ENCODE data around the gene CREB3L4.

The CREB3L4 gene

DNA sequence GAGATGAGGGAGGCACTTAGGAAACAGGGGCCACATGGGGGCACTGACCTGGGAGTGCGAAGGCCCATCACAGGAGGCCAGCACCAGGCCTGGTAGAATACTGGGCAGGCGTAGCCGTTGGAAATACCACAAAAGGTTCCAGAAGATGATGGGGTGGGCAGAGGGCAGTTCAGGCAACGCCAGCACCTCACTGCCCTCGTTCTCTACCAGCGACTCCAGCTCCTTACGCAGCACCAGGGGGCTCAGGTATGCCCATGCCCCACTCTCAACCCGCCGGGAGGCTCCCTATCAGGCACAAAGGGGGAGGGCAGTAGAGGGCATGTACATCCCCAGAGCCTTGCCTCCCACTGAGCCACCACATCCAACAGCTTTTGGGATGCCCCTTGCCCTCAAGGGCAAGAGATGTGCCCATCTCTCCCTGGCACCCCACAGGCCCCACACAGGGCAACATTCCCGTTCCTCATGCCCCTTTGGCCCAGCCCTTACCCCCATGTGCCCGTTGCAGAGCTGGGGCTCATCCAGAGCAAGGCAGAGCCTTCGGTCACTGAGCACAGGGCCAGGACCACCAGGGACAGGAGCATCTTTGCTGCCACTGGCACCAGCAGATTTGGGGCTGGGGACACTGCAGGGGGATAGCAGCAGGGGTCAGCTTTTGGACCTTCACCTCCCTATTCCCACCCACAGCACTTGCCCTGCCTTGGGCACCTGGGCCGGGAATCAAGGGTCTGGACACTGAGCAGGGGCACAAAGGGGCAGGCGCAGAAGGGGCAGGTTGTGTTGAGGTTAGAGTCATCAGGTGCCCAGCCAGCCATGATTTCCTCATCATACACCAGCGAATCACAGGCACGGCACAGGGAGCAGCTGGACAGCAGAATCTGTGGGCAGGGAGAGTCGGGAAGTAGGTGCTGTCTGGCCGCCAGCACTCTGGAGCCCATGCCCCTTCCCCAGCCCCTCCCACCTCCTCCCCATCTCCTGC, 35.3 kb upstream of the CREB3L4 start:
- H3K4me3 Mint-ChIP-seq: no peak overlapping the region
- H3K27ac Mint-ChIP-seq: no peak overlapping the region
- no peaks in the 10 kb centered on the region for H3K27me3 Mint-ChIP-seq
- DNase-seq (no peak), ATAC-seq (no peak)
- H3K9me3 Mint-ChIP-seq: no peaks in the 10 kb centered on the region
- peaks cover 8% of the 10 kb centered on the region for H3K4me1 Mint-ChIP-seq
- H3K36me3 Mint-ChIP-seq (ENCODE audit: low read depth): peaks cover 22% of the 10 kb centered on the region

DNA sequence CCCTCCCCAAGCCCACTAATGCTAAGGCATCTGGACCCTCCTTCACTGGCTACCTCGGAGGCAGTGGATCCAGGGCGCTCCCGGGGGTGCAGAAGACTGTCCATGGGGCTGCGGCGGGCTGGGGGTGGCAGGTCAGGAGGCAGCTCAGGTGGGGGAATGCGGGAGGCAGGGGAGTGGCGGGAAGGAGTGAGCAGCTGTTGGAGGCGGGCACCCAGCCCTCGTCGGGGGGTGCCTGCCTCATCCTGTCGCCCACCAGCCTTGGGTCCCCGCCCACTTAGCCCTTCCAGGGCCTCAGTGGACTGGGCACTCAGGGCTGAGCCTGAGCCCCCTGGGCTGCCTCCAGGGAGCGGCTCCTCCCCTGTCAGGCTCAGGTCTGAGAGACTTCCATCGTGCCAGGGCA, 34.3 kb upstream of the CREB3L4 start:
- H3K9me3 Mint-ChIP-seq: no peaks in the 10 kb centered on the region
- no peak for ATAC-seq

DNA sequence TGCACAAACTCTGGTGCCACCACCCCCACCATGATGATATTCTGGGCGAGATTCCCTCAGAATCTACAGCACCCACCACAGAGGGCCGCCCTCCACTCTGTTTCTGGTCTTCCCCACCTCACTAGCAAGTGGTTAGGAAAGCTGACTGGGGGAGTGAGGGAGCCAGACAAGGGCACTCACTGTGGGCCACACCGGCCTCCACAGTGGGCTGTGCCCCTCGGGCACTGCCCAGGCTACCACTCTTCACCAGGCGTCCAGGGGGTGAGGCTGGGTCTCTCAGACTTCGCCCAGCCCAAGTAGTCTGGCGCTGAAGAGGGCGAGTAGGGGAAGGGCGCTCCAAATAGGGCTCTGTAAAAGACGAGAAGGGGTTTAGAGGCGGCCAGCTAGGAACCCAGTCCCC, 33.7 kb upstream of the CREB3L4 start:
- ATAC-seq (no peak), DNase-seq (no peak)
- Mint-ChIP-seq H3K36me3 (ENCODE audit: low read depth) (peaks cover 31% of the 10 kb centered on the region), H3K9me3 (no peaks in the 10 kb centered on the region), H3K4me1 (no peaks in the 10 kb centered on the region), H3K27ac (no peak overlapping the region), H3K4me3 (no peak overlapping the region), H3K27me3 (no peaks in the 10 kb centered on the region)

More for the DNA sequence above, 34.3 kb upstream of the CREB3L4 start:
- Mint-ChIP-seq H3K27me3 (no peaks in the 10 kb centered on the region), H3K27ac (no peak overlapping the region), H3K4me3 (no peak overlapping the region), H3K36me3 (ENCODE audit: low read depth) (peaks cover 27% of the 10 kb centered on the region), H3K4me1 (peaks cover 3% of the 10 kb centered on the region)
- no peak for DNase-seq

DNA sequence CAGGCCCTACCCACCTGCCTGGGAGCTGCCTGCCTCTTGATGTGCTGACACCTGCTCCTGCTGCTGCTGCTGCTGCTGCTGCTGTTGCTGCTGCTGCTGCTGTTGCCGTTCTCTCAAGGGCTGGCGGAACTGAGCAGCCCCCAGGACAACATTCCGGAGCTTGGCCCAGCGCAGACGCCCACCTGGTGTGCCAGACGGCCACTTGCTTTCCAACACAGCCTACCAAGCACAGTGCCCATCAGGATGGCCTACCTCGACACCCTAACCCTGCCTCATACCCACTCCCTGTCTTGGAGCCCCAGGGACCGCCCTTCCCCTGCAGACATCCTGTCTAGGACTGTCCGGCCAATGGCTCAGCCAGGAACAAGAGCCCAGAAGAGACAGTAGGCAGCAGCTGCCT, 33.0 kb upstream of the CREB3L4 start:
- no peak overlapping the region for H3K27ac Mint-ChIP-seq
- ATAC-seq: no peak
- H3K9me3 Mint-ChIP-seq: no peaks in the 10 kb centered on the region
- peaks cover 36% of the 10 kb centered on the region for H3K36me3 Mint-ChIP-seq (ENCODE audit: low read depth)
- H3K4me3 Mint-ChIP-seq: no peak overlapping the region
- DNase-seq: no peak
- no peaks in the 10 kb centered on the region for H3K27me3 Mint-ChIP-seq
- H3K4me1 Mint-ChIP-seq: no peaks in the 10 kb centered on the region

DNA sequence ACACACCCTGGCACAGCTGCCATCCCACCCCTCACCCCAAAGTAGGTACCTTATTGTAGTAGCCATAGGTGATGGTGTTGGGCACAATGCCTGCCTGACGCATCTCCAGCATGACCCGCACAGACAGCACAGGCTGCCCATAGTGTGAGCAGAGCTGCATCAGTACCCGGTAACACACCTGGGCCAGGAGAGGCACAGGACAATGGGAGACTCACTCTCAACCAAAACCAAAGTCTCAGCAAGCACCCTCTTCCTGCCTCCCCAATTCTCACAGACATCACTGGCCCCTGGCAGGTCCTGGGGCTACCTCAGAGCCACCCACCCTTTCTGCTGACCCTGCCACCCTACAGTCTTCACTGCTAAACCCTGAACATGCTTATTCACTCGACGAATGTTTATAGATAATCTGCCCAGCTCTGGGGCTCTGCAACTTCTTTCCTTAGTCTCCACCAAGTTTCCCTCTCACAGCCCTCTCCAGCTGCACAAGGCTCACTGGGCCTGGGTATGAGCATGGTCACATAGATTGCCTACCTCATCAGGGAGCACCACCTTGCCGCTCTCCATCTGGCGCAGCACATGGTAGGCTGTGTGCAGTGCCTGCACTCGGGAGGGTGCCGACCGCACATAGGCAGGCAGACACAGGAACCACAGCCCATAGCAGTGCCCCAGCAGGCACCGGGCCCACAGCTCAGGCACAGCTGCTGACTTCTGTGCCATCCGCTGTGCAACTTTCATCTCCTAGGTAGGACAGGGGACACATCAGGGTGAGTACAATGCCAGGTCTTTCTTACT, 31.5 kb upstream of the CREB3L4 start:
- no peak for DNase-seq
- H3K4me1 Mint-ChIP-seq: no peaks in the 10 kb centered on the region
- no peak overlapping the region for H3K4me3 Mint-ChIP-seq
- ATAC-seq: no peak
- no peaks in the 10 kb centered on the region for H3K9me3 Mint-ChIP-seq
- H3K27ac Mint-ChIP-seq: no peak overlapping the region
- peaks cover 46% of the 10 kb centered on the region for H3K36me3 Mint-ChIP-seq (ENCODE audit: low read depth)
- no peaks in the 10 kb centered on the region for H3K27me3 Mint-ChIP-seq

DNA sequence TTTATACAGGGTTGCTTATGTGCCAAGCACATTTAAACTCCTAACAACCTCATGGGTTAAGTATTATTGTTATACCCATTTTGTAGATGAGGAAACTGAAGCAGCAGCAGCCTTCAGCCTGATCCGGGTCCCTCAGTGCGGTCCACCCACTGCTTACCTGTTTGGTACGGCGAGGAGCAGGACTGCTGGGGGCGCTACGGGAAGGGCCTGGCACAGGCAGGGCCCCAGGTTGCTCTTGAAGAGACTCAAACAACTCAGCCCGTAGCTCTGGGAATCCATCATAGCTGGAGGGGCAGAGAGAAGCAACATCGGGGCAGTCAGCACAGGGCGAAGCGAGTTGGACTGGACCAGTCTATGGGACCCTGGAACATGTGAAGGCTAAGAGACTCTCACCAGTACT, 30.4 kb upstream of the CREB3L4 start:
- no peak for ATAC-seq
- Mint-ChIP-seq H3K4me3 (no peak overlapping the region), H3K4me1 (no peaks in the 10 kb centered on the region), H3K9me3 (no peaks in the 10 kb centered on the region), H3K27ac (no peak overlapping the region), H3K36me3 (ENCODE audit: low read depth) (peaks cover 52% of the 10 kb centered on the region), H3K27me3 (no peaks in the 10 kb centered on the region)
- DNase-seq: no peak

DNA sequence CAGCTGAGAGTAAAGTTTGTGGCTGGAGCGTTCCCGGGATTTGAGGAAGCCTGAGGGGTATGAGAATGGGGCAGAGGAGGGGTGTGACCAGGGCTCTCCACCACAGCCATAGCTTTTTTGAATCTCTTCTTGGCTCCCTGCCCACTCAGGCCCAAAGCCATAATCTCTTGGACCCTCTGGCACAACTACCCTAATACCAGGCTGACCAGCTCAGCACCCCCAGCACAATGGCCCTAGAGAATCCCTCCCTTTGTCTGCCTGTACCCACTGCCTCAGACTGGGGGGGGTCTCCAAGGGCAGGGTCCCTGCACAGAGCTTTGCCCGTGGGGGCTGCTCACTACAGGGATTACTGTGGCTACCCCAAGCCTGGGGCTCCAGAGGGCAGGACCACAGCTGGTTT, 28.7 kb upstream of the CREB3L4 start:
- no peaks in the 10 kb centered on the region for H3K27me3 Mint-ChIP-seq
- no peak for DNase-seq
- H3K4me1 Mint-ChIP-seq: peaks cover 8% of the 10 kb centered on the region
- H3K9me3 Mint-ChIP-seq: no peaks in the 10 kb centered on the region
- no peak overlapping the region for H3K4me3 Mint-ChIP-seq
- H3K36me3 Mint-ChIP-seq (ENCODE audit: low read depth): peaks cover 63% of the 10 kb centered on the region
- H3K27ac Mint-ChIP-seq: no peak overlapping the region
- no peak for ATAC-seq

DNA sequence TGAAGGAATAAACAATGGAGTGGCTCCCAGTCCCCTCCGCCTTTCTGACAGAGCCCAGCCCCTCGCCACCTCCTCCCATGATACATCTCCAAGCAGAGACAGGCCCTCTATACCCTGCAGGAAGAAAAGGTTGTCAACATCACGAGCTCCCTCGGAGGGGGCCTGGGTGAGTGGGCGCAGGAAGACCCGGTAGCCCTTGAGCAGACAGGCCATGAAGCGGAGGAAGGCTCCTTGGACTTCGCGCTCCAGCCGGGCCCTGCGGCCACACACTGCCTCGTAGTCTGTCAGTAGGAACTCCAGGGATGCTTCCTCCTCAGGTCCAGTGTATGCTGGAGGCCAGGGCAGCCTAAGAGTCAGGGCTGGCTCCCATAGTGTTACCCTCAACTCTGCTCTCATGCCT, 28.2 kb upstream of the CREB3L4 start:
- Mint-ChIP-seq H3K9me3 (no peaks in the 10 kb centered on the region), H3K4me3 (no peak overlapping the region), H3K36me3 (ENCODE audit: low read depth) (peaks cover 62% of the 10 kb centered on the region), H3K27me3 (no peaks in the 10 kb centered on the region), H3K4me1 (peaks cover 13% of the 10 kb centered on the region), H3K27ac (no peak overlapping the region)
- ATAC-seq: no peak
- no peak for DNase-seq

DNA sequence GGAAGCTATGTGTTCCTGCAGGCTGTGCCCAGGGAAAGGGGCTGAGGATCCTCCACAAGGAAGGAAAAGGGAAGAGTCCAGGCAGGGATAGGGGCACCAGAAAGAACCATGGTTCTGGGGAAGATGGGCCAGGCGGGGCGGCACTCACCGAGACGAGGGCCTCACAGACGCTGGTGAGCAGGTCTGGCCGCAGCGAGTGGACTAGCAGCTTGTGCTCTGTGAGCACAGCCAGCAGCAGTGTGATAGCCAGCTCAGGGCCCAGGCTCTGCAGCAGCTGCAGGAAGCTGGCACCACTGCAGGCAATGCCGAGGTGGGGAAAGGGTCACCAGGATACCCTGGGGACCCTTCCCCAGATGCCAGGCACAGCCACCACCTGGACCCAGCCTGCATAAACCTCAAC, 26.9 kb upstream of the CREB3L4 start:
- peaks cover 19% of the 10 kb centered on the region for H3K4me1 Mint-ChIP-seq
- ATAC-seq (no peak), DNase-seq (no peak)
- no peak overlapping the region for H3K4me3 Mint-ChIP-seq
- H3K36me3 Mint-ChIP-seq (ENCODE audit: low read depth): peaks cover 60% of the 10 kb centered on the region
- peak overlapping the region; percentile 16 for H3K27ac Mint-ChIP-seq
- no peaks in the 10 kb centered on the region for H3K27me3 Mint-ChIP-seq
- H3K9me3 Mint-ChIP-seq: no peaks in the 10 kb centered on the region

DNA sequence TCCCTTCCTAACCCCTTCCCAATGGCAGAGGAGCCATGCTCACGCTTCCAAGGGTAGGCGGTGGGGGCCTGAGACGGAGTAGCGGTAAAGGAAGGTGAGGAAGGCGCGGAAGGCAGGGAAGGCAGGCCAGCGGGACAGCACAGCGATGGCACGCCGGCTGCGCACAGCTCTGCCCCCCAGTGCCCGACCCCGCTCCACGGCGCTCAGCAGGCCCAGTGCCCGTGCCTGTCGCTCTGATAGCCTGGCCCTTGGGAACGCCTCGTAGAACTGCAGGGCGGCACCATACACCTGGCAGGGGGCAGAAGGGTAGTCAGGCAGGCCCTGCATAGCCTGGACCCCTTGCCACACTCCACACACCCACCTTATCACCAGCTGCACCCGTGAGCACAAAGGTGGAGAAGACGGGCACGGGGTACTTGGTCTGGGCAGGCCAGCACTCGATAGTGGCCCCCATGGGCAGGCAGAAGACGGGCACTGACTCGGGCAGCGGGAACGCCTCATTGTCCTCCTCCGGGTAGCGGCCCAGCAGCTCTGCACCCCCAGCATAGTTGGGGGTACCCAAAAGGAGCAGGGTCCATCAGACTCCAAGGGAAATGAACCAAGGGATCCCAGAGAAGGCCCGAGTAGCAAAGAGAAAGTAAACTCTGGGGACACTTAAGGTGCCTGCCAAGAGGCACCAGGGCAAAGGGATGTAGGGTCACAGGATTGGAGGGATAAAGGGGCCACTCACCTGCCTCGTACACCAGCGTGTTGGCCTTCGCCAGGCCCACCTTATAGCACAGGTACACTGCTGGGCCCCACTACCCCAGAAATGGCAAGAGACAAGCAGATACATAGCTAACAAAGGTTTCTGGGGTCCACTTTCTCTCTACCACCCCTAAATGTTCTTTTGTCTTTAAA, 25.6 kb upstream of the CREB3L4 start:
- ATAC-seq (no peak), DNase-seq (no peak)
- Mint-ChIP-seq H3K4me1 (peaks cover 23% of the 10 kb centered on the region), H3K9me3 (no peaks in the 10 kb centered on the region), H3K27ac (no peak overlapping the region), H3K36me3 (ENCODE audit: low read depth) (peaks cover 52% of the 10 kb centered on the region), H3K4me3 (no peak overlapping the region), H3K27me3 (no peaks in the 10 kb centered on the region)

DNA sequence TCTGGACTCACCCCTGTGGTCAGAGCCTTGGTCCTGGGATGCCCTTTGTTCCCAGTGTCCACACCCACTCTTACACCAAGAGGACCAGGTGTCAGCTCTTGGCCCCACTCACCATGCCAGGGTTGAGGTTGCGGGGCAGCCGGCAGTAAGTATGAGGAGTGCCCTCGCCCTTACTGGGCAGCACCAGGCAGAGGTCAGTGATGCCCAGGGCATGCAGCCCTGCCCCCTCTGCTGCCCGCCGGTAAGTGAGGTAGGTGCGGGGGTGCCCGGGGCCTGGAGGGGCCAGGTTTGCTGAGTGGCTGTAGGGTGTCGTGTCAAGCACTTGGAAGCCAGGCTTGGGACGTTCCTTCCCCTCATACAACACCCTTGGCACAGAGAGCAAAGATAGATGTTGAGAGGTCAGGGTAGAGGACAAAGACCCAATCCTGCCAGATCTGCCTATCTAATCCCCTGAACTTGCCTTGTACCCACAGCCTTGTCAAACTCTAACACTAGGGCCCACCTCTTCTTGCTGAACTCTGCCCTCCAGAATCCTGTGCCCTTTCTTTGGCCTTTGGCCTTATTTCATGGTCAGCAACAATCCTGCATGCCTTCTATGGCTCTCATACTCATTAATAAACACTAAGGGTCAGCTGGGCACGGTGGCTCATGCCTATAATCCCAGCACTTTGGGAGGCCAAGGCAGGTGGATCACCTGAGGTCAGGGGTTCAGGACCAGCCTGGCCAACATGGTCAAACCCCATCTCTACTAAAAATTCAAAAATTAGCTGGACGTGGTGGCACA, 24.7 kb upstream of the CREB3L4 start:
- DNase-seq (no peak), ATAC-seq (no peak)
- Mint-ChIP-seq H3K4me1 (peaks cover 25% of the 10 kb centered on the region), H3K27ac (peak overlapping the region; percentile 65), H3K9me3 (no peaks in the 10 kb centered on the region), H3K4me3 (no peak overlapping the region), H3K27me3 (no peaks in the 10 kb centered on the region), H3K36me3 (ENCODE audit: low read depth) (peaks cover 47% of the 10 kb centered on the region)

DNA sequence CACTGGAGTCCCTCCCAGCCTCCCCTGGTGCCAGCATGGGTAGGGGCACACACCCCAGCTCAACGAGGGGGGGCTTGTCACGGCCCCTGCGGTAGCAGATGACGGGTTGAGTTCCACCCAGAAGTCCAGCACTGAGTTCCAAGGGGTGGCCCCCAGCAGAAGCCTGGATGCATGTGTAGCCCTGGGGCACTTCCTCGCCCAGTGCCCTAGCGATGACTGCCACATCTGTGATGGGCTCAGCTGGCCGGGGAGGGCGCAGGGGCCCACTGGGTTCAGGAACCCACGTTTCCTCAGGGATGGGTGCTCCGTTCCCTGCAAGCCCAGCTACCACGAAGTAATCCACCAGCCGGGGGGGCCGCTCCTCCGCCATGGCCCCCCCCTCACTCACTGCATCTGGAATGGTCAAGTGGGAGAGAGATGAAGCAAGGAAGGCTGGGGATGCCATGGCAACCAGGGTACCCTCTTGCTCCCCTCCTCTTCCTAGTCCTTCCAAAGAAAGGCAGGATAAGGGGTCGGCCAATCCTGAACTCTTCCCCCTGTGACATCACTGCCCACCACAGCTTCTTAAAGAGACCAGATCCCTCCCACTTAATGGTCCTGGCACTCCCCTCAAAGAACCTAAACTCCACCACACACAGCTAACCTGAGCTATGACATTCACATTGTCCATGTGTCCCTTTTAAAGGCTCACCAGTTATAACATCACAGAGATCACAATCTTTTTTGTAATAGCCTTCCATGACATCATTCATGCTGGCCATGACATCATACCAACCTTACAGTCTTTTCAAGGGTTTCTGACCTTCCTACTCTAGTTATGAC, 23.5 kb upstream of the CREB3L4 start:
- Mint-ChIP-seq H3K27me3 (no peaks in the 10 kb centered on the region), H3K27ac (peak overlapping the region; percentile 92), H3K36me3 (ENCODE audit: low read depth) (peaks cover 46% of the 10 kb centered on the region), H3K4me1 (peaks cover 25% of the 10 kb centered on the region), H3K9me3 (no peaks in the 10 kb centered on the region), H3K4me3 (peak overlapping the region; percentile 91)
- ATAC-seq: no peak
- DNase-seq: no peak

DNA sequence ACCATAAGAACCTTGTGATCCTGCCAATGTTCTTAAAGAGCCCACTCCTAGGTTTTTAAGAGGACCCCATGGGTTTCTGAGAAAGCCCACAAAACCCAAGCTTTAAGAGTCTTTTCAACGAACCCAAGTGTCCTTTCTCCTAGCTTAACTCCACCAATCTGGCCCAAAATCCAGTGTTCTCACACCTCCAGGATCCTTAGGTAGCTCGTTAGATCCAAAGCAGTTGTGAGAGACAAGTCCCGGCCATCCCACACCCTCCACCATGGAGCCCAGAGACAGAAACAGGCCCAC, 22.9 kb upstream of the CREB3L4 start:
- Mint-ChIP-seq H3K4me1 (peaks cover 25% of the 10 kb centered on the region), H3K27ac (peak overlapping the region; percentile 92), H3K36me3 (ENCODE audit: low read depth) (peaks cover 44% of the 10 kb centered on the region), H3K4me3 (peak overlapping the region; percentile 91), H3K9me3 (no peaks in the 10 kb centered on the region), H3K27me3 (no peaks in the 10 kb centered on the region)
- DNase-seq (no peak), ATAC-seq (peak; percentile 0)
